ENCODE measurements around the gene PAQR3. TPM values are rescaled to one million over a fixed set of nuclear protein-coding genes. Genes with fewer than 3 reads are reported as not detected.

The PAQR3 gene
- 10 to 100 TPM in 1 of 2 donors, 1 to 10 TPM in 1; 5.0 to 15.2 TPM for total RNA-seq

GRCh38 chr4:78938868-78939666, at the start of gene PAQR3:
PAQR3 (minus strand) TSS chr4:78939438; CDS start chr4:78939224, 214 bp downstream.
- Mint-ChIP-seq H3K4me1 (peaks cover 24% of the 10 kb centered on the region), H3K36me3 (ENCODE audit: low read depth) (peaks cover 10% of the 10 kb centered on the region), H3K4me3 (peak within 1 kb of the TSS; percentile 94), H3K9me3 (no peaks in the 10 kb centered on the region), H3K27ac (peak within 1 kb of the TSS; percentile 91), H3K27me3 (peaks cover 15% of the 10 kb centered on the region)
- peak; percentile 96 for ATAC-seq (replicated peaks)

DNA sequence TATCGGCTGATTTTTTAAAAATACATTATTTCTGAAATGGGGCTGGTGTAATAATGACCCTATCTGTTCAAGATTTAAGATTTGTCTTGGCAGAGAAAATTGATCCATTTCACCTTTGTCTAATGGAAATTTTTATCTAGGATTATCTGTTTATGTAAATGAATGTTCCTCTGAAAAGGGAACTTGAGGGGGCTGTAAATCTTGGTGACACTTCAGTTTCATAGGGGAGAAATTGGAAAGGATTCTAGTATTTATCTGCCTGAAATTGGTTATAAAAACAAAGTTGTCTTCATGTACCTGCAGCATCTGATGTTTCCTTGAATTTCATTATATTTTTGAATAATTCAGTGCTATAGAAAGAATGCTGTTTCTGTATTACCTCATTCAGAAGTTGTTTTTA, 48.4 kb upstream of the PAQR3 start:
- no peaks in the 10 kb centered on the region for H3K9me3 Mint-ChIP-seq
- ATAC-seq (replicated peaks), result no peak
- no peak overlapping the region for H3K4me3 Mint-ChIP-seq
- no peaks in the 10 kb centered on the region for H3K4me1 Mint-ChIP-seq
- peaks cover 23% of the 10 kb centered on the region for H3K27me3 Mint-ChIP-seq
- H3K27ac Mint-ChIP-seq, result no peak overlapping the region
- H3K36me3 Mint-ChIP-seq (ENCODE audit: low read depth), result no peaks in the 10 kb centered on the region

DNA sequence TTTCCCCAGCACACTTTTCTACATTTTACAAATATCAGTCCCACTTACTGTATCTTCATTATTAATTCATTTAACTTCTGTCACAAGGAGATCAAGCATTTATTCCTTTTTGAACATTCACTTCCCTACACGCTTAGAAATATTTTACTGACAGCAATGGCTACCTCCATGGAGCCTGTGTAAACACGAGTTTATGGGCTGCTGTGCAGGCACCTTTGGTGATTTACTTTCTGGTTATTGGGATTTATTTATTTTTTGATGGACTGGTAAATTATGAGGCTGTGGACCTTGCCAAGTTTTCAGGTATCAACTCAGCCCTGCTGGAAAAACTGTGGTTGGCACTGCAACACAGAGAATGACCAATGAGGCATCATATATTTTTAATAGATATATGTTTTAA, 45.4 kb upstream of the PAQR3 start:
- Mint-ChIP-seq H3K27ac (no peak overlapping the region), H3K36me3 (ENCODE audit: low read depth) (no peaks in the 10 kb centered on the region), H3K27me3 (peaks cover 26% of the 10 kb centered on the region), H3K4me1 (no peaks in the 10 kb centered on the region), H3K4me3 (no peak overlapping the region), H3K9me3 (no peaks in the 10 kb centered on the region)
- ATAC-seq (replicated peaks), result no peak

DNA sequence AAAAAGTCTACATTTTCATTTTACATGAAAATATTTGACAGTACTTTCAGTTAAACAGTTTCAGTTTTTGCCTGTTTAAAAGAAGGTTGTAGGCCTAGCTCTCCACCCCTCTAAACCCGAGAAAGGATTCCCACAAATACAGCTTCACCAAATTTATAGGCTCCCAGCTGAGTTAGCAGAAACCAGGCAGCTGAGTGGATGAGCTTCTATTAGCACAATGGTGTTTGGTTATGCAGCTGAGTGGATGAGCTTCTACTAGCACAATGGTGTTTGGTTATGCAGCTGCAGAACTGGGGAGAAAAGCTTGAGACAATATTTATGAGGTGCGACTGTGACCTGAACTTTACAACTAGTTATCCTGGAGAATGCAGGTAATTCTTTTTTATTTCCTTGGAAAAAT, 36.6 kb upstream of the PAQR3 start:
- H3K4me3 Mint-ChIP-seq, result no peak overlapping the region
- no peaks in the 10 kb centered on the region for H3K9me3 Mint-ChIP-seq

DNA sequence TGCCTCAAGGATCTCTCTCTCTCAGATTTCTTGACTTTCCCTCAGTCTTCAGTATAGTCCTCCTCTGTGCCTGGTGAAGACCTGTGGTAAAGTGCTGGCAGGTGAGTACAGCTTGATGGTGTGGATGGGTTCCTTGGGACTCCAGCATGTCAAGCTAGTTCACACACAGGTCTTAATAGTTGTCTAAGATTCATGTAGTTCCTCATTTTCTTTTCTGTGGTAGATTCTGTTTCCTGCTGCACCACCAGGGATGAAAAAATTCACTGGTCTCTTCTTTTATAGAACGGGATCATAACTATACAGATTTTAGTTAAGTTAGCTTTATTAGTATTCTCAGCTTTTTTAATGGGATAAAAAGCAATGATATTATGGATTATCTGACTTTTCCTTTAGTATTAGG, 32.5 kb upstream of the PAQR3 start:
- no peaks in the 10 kb centered on the region for H3K9me3 Mint-ChIP-seq
- H3K36me3 Mint-ChIP-seq (ENCODE audit: low read depth), result no peaks in the 10 kb centered on the region
- H3K27ac Mint-ChIP-seq, result no peak overlapping the region
- ATAC-seq (replicated peaks), result no peak
- H3K4me3 Mint-ChIP-seq, result no peak overlapping the region
- H3K27me3 Mint-ChIP-seq, result peaks cover 3% of the 10 kb centered on the region
- H3K4me1 Mint-ChIP-seq, result no peaks in the 10 kb centered on the region

More for the DNA sequence above, 36.6 kb upstream of the PAQR3 start:
- Mint-ChIP-seq H3K4me1 (no peaks in the 10 kb centered on the region), H3K27ac (no peak overlapping the region), H3K36me3 (ENCODE audit: low read depth) (no peaks in the 10 kb centered on the region), H3K27me3 (peaks cover 14% of the 10 kb centered on the region)
- ATAC-seq (replicated peaks), result no peak

- Mint-ChIP-seq H3K4me3 (no peak overlapping the region), H3K36me3 (ENCODE audit: low read depth) (no peaks in the 10 kb centered on the region), H3K27me3 (peaks cover 3% of the 10 kb centered on the region), H3K27ac (no peak overlapping the region), H3K4me1 (no peaks in the 10 kb centered on the region), H3K9me3 (no peaks in the 10 kb centered on the region)
- no peak for ATAC-seq (replicated peaks)
Measured at GRCh38 chr4:78971326-78971725, 32.1 kb upstream of the PAQR3 start.

DNA sequence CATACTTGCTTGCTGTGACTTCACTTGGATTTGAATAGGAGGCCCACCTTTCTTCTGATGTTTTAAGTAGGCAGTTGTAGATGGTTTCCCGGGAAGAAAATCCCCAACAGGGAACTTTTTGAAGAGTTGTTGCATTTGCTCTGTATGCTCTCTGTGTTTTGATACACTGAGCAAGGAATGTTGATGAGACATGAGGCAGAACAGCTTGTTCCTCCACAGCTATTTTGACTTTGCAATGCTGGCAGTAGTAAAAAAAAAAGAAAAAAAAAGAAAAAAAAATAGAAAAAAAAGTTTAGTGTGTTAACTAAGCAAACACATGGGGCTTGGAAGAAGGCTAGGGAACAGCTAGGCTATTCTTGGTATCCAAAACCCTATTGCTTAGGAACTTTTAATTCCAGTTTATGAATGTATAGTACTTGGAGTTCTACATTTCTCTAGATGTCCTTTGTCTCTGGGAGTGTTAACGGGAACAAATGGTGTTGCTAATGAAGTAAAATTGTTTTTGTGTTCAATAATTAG, 23.4 kb upstream of the PAQR3 start:
- Mint-ChIP-seq H3K36me3 (ENCODE audit: low read depth) (no peaks in the 10 kb centered on the region), H3K4me1 (no peaks in the 10 kb centered on the region), H3K27ac (no peak overlapping the region), H3K9me3 (no peaks in the 10 kb centered on the region), H3K4me3 (no peak overlapping the region), H3K27me3 (peaks cover 3% of the 10 kb centered on the region)
- no peak for ATAC-seq (replicated peaks)

- no peak for ATAC-seq (replicated peaks)
- no peaks in the 10 kb centered on the region for H3K9me3 Mint-ChIP-seq
- no peaks in the 10 kb centered on the region for H3K4me1 Mint-ChIP-seq
- H3K27me3 Mint-ChIP-seq, result peaks cover 3% of the 10 kb centered on the region
- no peaks in the 10 kb centered on the region for H3K36me3 Mint-ChIP-seq (ENCODE audit: low read depth)
- no peak overlapping the region for H3K27ac Mint-ChIP-seq
- H3K4me3 Mint-ChIP-seq, result no peak overlapping the region
Measured at GRCh38 chr4:78960926-78961325, 21.7 kb upstream of the PAQR3 start.

GRCh38 chr4:78956975-78957374, 17.7 kb upstream of the PAQR3 start:
- H3K4me3 Mint-ChIP-seq, result no peak overlapping the region
- H3K36me3 Mint-ChIP-seq (ENCODE audit: low read depth), result no peaks in the 10 kb centered on the region
- peaks cover 11% of the 10 kb centered on the region for H3K27me3 Mint-ChIP-seq
- no peak for ATAC-seq (replicated peaks)
- no peaks in the 10 kb centered on the region for H3K9me3 Mint-ChIP-seq
- H3K27ac Mint-ChIP-seq, result no peak overlapping the region
- no peaks in the 10 kb centered on the region for H3K4me1 Mint-ChIP-seq

DNA sequence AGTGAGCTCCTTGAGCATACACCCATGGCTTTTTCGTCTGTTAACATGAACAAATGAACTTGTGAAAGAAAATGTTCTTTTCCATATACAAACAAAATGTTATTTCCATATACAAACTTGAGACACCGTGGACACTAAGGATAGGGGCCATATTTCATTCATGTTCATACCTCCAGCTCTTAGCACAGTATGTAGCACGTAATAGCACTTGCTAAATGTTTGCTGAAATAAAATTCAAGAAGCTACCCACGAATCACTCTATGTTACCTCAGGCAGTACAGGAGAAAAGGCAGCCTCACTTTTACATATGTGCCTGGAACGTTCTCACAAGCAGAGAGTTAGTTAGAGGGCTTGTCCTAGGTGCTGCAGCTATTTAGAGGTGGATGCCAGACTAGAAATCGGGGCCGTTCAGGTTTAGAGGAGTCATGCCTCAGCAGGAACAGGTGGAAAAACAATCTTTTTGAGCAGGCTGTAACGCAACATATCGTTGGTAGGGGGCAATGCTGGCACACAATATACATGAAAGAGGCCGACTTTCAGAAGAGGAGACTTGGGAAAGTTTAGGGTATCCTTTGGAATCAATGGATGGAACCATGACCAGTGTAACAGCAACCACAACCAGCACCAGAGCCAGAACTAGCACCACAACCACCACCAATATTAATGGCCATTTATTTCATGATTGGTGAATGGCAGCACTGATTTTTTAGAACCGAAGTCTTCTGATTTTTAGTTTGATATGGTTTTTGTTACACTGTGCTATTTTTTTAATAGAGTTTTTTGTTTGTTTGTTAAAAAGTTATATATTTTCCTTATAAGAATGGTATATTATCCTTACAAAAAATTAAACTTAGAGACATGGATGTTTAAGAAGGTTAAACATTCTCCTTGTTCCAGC, 14.8 kb upstream of the PAQR3 start:
- no peak overlapping the region for H3K4me3 Mint-ChIP-seq
- no peaks in the 10 kb centered on the region for H3K36me3 Mint-ChIP-seq (ENCODE audit: low read depth)
- no peak for ATAC-seq (replicated peaks)
- H3K27ac Mint-ChIP-seq, result no peak overlapping the region
- H3K4me1 Mint-ChIP-seq, result no peaks in the 10 kb centered on the region
- no peaks in the 10 kb centered on the region for H3K9me3 Mint-ChIP-seq
- peaks cover 14% of the 10 kb centered on the region for H3K27me3 Mint-ChIP-seq

- Mint-ChIP-seq H3K27ac (no peak overlapping the region), H3K27me3 (peaks cover 15% of the 10 kb centered on the region), H3K4me3 (no peak overlapping the region), H3K36me3 (ENCODE audit: low read depth) (no peaks in the 10 kb centered on the region), H3K4me1 (no peaks in the 10 kb centered on the region), H3K9me3 (no peaks in the 10 kb centered on the region)
- no peak for ATAC-seq (replicated peaks)
Measured at GRCh38 chr4:78953231-78953630, 14.0 kb upstream of the PAQR3 start.

DNA sequence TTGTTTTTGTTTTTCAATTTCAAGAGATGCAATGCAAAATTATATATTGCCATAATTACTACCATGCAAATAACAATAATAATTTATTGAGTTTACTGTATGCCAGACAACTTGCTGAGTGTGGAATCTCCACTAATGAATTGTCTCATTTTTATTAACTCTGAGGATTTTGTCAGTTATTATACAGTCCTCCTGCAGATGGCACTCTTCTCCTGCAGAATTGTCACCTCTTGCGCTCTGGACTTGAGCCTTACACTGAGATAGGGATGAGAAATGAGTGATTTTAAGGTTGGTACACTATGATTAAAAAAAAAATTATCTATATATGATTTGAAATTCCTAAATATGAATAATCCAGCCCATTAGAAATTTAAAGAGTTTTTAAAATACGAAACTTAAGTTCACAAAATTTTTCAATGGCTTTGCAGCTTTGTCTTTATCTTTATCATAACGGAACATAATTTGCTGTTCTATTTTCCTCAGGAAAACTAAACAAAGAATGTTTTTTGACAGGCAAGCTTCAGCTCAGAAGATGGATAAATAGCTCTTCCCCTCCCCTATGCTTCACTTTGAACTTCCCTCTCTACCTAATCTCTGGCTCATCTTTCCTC, 12.7 kb upstream of the PAQR3 start:
- H3K9me3 Mint-ChIP-seq, result no peaks in the 10 kb centered on the region
- H3K4me1 Mint-ChIP-seq, result no peaks in the 10 kb centered on the region
- no peaks in the 10 kb centered on the region for H3K36me3 Mint-ChIP-seq (ENCODE audit: low read depth)
- H3K27me3 Mint-ChIP-seq, result peaks cover 20% of the 10 kb centered on the region
- H3K4me3 Mint-ChIP-seq, result no peak overlapping the region
- peak; percentile 49 for ATAC-seq (replicated peaks)
- H3K27ac Mint-ChIP-seq, result no peak overlapping the region

DNA sequence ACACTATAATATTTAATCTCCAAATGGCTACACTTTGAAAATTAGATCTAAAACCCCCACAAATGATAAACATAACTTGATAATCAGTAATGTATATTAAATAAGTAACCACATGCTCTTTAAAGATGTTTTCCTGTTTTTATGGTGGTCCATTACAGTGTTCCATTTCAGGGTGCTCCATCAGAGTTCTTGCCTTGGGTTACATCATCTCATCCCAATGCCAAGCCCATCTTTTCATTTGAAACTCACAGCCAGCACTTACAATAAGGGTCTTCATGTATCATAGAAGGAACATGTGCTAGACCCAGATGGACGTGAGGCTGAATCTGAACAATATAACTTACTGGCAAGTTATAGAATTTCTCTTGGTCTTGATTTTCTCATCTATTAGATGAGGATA, 10.5 kb upstream of the PAQR3 start:
- no peak overlapping the region for H3K27ac Mint-ChIP-seq
- H3K9me3 Mint-ChIP-seq, result no peaks in the 10 kb centered on the region
- peaks cover 36% of the 10 kb centered on the region for H3K27me3 Mint-ChIP-seq
- H3K4me1 Mint-ChIP-seq, result peaks cover 6% of the 10 kb centered on the region
- no peaks in the 10 kb centered on the region for H3K36me3 Mint-ChIP-seq (ENCODE audit: low read depth)
- H3K4me3 Mint-ChIP-seq, result no peak overlapping the region
- ATAC-seq (replicated peaks), result no peak

DNA sequence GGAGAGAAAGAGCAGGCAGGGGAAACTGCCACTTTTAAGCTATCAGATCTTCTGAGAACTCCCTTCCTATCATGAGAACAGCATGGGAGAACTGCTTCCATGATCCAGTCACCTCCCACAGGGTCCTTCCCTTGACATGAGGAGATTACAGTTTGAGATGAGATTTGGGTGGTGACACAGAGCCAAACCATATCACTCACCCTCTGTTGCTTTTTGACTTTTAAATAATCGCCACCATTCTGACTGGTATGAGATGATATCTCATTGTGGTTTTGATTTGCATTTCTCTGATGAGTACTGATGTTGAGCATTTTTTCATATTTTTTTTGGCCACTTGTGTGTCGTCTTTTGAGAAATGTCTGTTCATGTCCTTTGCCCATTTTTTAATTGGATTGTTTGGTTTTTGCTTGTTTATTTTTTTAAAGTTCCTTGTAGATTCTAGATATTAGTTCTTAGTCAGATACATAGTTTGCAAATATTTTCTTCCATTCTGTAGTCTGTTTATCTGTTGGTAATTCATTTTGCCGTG, 6.5 kb upstream of the PAQR3 start:
- H3K27ac Mint-ChIP-seq, result no peak overlapping the region
- H3K4me3 Mint-ChIP-seq, result no peak overlapping the region
- H3K27me3 Mint-ChIP-seq, result peaks cover 49% of the 10 kb centered on the region
- H3K9me3 Mint-ChIP-seq, result no peaks in the 10 kb centered on the region
- ATAC-seq (replicated peaks), result peak; percentile 76
- peaks cover 7% of the 10 kb centered on the region for H3K4me1 Mint-ChIP-seq
- H3K36me3 Mint-ChIP-seq (ENCODE audit: low read depth), result no peaks in the 10 kb centered on the region

All from activated T-helper 17 cell treated with anti-CD3 and anti-CD28 coated beads, Interleukin-2, amount 50 U/mL, for 72 hours (primary cell).